K562 (cell line): ENCODE data around the gene SUOX. TPM values are rescaled to one million over a fixed set of nuclear protein-coding genes. Genes with fewer than 3 reads are reported as not detected.

Source experiments
- BDP1 ChIP-seq: IDR thresholded peaks from 3 replicates; pipeline ENCODE4 v1.6.1; 2011; ENCODE audit not compliant: insufficient read length, insufficient read depth
- CEBPG ChIP-seq, 3 experiments: fragments of 200-800 bp in 1 of 3; sonication (Bioruptor generic) in 1 of 3; sonication (generic) in 1 of 3; formaldehyde crosslinking in 1 of 3; IDR thresholded peaks in 2 of 3; conservative IDR thresholded peaks in 1 of 3; 2 replicates each; pipeline versions ENCODE4 v1.6.1 to v1.8.0; 2016 to 2022; ENCODE audit warnings: missing compliant biosample characterization in 2 of 3, missing genetic modification characterization in 2 of 3, mild to moderate bottlenecking in 1 of 3, missing genetic modification reagents in 1 of 3
- EP400 ChIP-seq: fragments of 450-650 bp; IDR thresholded peaks from 2 replicates; pipeline ENCODE4 v1.6.1; 2017; ENCODE audit warnings: antibody characterized with exemption, mild to moderate bottlenecking, moderate library complexity
- FOXK1 ChIP-seq: sonication (generic); formaldehyde crosslinking; IDR thresholded peaks from 2 replicates; pipeline ENCODE4 v1.8.0; 2022; ENCODE audit warnings: missing genetic modification reagents, mild to moderate bottlenecking, borderline replicate concordance
- HNRNPLL ChIP-seq: fragments of 200-400 bp; formaldehyde crosslinking; IDR thresholded peaks from 2 replicates; pipeline ENCODE4 v1.6.1; 2017; ENCODE audit warnings: low read length, low read depth, mild to moderate bottlenecking; ENCODE audit not compliant: poor library complexity, severe bottlenecking
- NCOA6 ChIP-seq: fragments of 450-650 bp; IDR thresholded peaks from 2 replicates; pipeline ENCODE4 v1.6.1; 2017; ENCODE audit warnings: mild to moderate bottlenecking
- NONO ChIP-seq, 2 experiments: fragments of 200-400 bp in 1 of 2; fragments of 450-650 bp in 1 of 2; formaldehyde crosslinking in 1 of 2; IDR thresholded peaks; 2 replicates each; pipeline ENCODE4 v1.6.1; 2017; ENCODE audit warnings: low read depth in 2 of 2, mild to moderate bottlenecking in 2 of 2, moderate library complexity in 2 of 2, low read length in 1 of 2
- PURB ChIP-seq: sonication (generic); formaldehyde crosslinking; IDR thresholded peaks from 2 replicates; pipeline ENCODE4 v1.9.0; 2021; ENCODE audit warnings: low read depth, mild to moderate bottlenecking, missing genetic modification reagents
- SFPQ ChIP-seq: fragments of 200-400 bp; formaldehyde crosslinking; IDR thresholded peaks from 2 replicates; pipeline ENCODE4 v1.6.1; 2017; ENCODE audit warnings: mild to moderate bottlenecking, low read depth, low read length, moderate library complexity
- SIN3B ChIP-seq: fragments of 450-650 bp; IDR thresholded peaks from 2 replicates; pipeline ENCODE4 v1.6.1; 2017; ENCODE audit warnings: low read depth, mild to moderate bottlenecking, moderate library complexity
- TBL1XR1 ChIP-seq, 2 experiments: IDR thresholded peaks; 2 replicates each; pipeline ENCODE4 v1.6.1; 2012; ENCODE audit warnings: improper control_type of control experiment in 2 of 2, low read length in 2 of 2, mild to moderate bottlenecking in 1 of 2
- TCF3 ChIP-seq: sonication (generic); formaldehyde crosslinking; IDR thresholded peaks from 2 replicates; pipeline ENCODE4 v1.4.0; 2020; ENCODE audit warnings: mild to moderate bottlenecking, missing genetic modification reagents
- TEAD1 ChIP-seq, 2 experiments: fragments of 450-650 bp in 1 of 2; sonication (generic) in 1 of 2; formaldehyde crosslinking; IDR thresholded peaks; 2 replicates each; pipeline versions ENCODE4 v1.4.0 to v1.8.0; 2020 to 2022; ENCODE audit warnings: mild to moderate bottlenecking in 2 of 2, missing genetic modification reagents in 1 of 2
- THAP12 ChIP-seq: fragments of 250-450 bp; sonication (Bioruptor Pico); IDR thresholded peaks from 2 replicates; pipeline ENCODE4 v1.9.0; 2021; ENCODE audit warnings: mild to moderate bottlenecking, inconsistent platforms
- XRCC3 ChIP-seq: fragments of 450-650 bp; IDR thresholded peaks from 2 replicates; pipeline ENCODE4 v1.6.1; 2017; ENCODE audit warnings: mild to moderate bottlenecking, moderate library complexity
- YY1 ChIP-seq, 3 experiments: IDR thresholded peaks; 2 replicates each; pipeline ENCODE4 v1.6.1; 2011; ENCODE audit warnings: low read length in 2 of 3, mild to moderate bottlenecking in 2 of 3, moderate library complexity in 2 of 3, borderline replicate concordance in 1 of 3, control low read depth in 1 of 3, low read depth in 1 of 3; ENCODE audit not compliant: insufficient read depth in 3 of 3, insufficient replicate concordance in 2 of 3, control insufficient read depth in 1 of 3, insufficient read length in 1 of 3; ENCODE audit errors: extremely low read depth in 1 of 3
- ZBTB1 ChIP-seq: sonication (generic); formaldehyde crosslinking; IDR thresholded peaks from 2 replicates; pipeline ENCODE4 v1.8.1; 2023; ENCODE audit warnings: missing genetic modification reagents, low read depth, mild to moderate bottlenecking, borderline replicate concordance
- ZNF507 ChIP-seq: conservative IDR thresholded peaks from 2 replicates; pipeline ENCODE4 v1.6.1; 2017; ENCODE audit warnings: missing genetic modification characterization, missing compliant biosample characterization
- ZNF561 ChIP-seq: fragments of 450-650 bp; formaldehyde crosslinking; conservative IDR thresholded peaks from 2 replicates; pipeline ENCODE4 v1.4.0; 2020; ENCODE audit warnings: mild to moderate bottlenecking, moderate library complexity
- ZNF766 ChIP-seq: fragments of 200-800 bp; sonication (Bioruptor generic); conservative IDR thresholded peaks from 2 replicates; pipeline ENCODE4 v1.6.1; 2016; ENCODE audit warnings: missing genetic modification characterization, missing compliant biosample characterization
- ZSCAN29 ChIP-seq: fragments of 450-650 bp; IDR thresholded peaks from 2 replicates; pipeline ENCODE4 v1.6.1; 2017
- polyA plus RNA-seq, 8 experiments: library from polyadenylated mRNA; depleted of rRNA in 4 of 8; stranded (reverse) in 5 of 8; unstranded in 3 of 8; fragments of >200 nt; fragmentation: Nextera tagmentation in 2 of 8; fragmentation: Illumina TruSeq in 1 of 8; extraction: Ambion mirVana in 2 of 8; extraction: Trizol in 1 of 8; gene quantifications; 2 replicates each; pipeline versions ENCODE4 v1.2.1 to v1.2.3, GENCODE V29; 2011 to 2014; ENCODE audit warnings: inconsistent platforms in 1 of 8, missing spikeins in 1 of 8
- total RNA-seq, 7 experiments: library from RNA; depleted of rRNA in 6 of 7; stranded (reverse); fragments of >200 nt in 6 of 7; fragmentation: Illumina TruSeq in 2 of 7; extraction: Trizol in 2 of 7; gene quantifications; 2 replicates each; pipeline versions ENCODE4 v1.2.1 to v1.2.3, GENCODE V29; 2011 to 2021; ENCODE audit warnings: low replicate concordance in 1 of 7

The SUOX gene
- total and polyA plus RNA-seq, 9 of the 15 experiments (the other 6 are each of a cell fraction or from before 2014, with no cell fraction given) = 9.2 to 39.7 (median 25.4) TPM

- TF ChIP-seq CEBPG (CRISPR knock-in tag; IDR thresholded peaks at IDR 0.05) (peak; percentile 90), CEBPG (tag; conservative IDR thresholded peaks at IDR 0.05 in 1 of 2, IDR thresholded peaks at IDR 0.05 in 1 of 2) (peak; percentile 94 to 97), SFPQ (no peak), YY1 (IDR thresholded peaks at IDR 0.05; ENCODE audit: borderline replicate concordance in 1 of 3, control insufficient read depth in 1 of 3, extremely low read depth in 1 of 3, insufficient read depth in 3 of 3, insufficient read length in 1 of 3, insufficient replicate concordance in 2 of 3, low read depth in 1 of 3, low read length in 2 of 3) (no peak), TBL1XR1 (IDR thresholded peaks at IDR 0.05; ENCODE audit: low read length in 2 of 2) (peak in 1 of 2 experiments; percentile 59; a peak in 2 of 4 replicates), TEAD1 (CRISPR knock-in tag; IDR thresholded peaks at IDR 0.05) (peak in 1 of 2 experiments; percentile 89; a peak in 2 of 4 replicates), PURB (CRISPR knock-in tag) (no peak), ZNF766 (CRISPR knock-in tag) (peak; percentile 76; the same call in 1 of the 2 replicates), NONO (IDR thresholded peaks at IDR 0.05; ENCODE audit: low read depth in 2 of 2, low read length in 1 of 2) (no peak), ZNF507 (tag) (no peak), SIN3B (no peak), ZSCAN29 (no peak), FOXK1 (CRISPR knock-in tag) (no peak), EP400 (peak; percentile 55; the same call in 1 of the 2 replicates), NCOA6 (no peak), ZNF561 (0 out of 2 replicates have a peak, but pooled peaks have one; percentile 10), BDP1 (no peak), HNRNPLL (no peak), XRCC3 (no peak), ZBTB1 (CRISPR knock-in tag) (no peak), TCF3 (CRISPR knock-in tag) (peak; percentile 58), THAP12 (CRISPR knock-in tag) (no peak)
Measured at GRCh38 chr12:56010111-56010570, 13.1 kb downstream of the SUOX start (continued).
